Astrocyte of the spinal cord (primary cell): ENCODE data around the gene SPNS1.
"Not testable (repeated sequence)": the region's sequence is repeated elsewhere in the genome, so short reads cannot be mapped to it uniquely, and the experiment has no call there.

ENCODE experiments used
- DNase-seq: peaks from one replicate; pipeline ENCODE4 v3.0.0; 2011; ENCODE audit warnings: low read depth, low spot score
- H3K4me3 ChIP-seq: 2 replicates; pipeline ENCODE4 v1.5.1; 2011; ENCODE audit warnings: low read depth, mild to moderate bottlenecking, low read length, moderate library complexity
- CTCF ChIP-seq: IDR thresholded peaks from 2 replicates; pipeline ENCODE4 v1.5.1; 2012; ENCODE audit warnings: low read depth, mild to moderate bottlenecking, low read length, inconsistent platforms
- in situ Hi-C: cut with HindIII; loops from 2 replicates; pipeline ENCODE4 v1.10.0; 2017; ENCODE audit warnings: low sequenced_read_pairs

The SPNS1 gene, protein sequence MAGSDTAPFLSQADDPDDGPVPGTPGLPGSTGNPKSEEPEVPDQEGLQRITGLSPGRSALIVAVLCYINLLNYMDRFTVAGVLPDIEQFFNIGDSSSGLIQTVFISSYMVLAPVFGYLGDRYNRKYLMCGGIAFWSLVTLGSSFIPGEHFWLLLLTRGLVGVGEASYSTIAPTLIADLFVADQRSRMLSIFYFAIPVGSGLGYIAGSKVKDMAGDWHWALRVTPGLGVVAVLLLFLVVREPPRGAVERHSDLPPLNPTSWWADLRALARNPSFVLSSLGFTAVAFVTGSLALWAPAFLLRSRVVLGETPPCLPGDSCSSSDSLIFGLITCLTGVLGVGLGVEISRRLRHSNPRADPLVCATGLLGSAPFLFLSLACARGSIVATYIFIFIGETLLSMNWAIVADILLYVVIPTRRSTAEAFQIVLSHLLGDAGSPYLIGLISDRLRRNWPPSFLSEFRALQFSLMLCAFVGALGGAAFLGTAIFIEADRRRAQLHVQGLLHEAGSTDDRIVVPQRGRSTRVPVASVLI

DNA sequence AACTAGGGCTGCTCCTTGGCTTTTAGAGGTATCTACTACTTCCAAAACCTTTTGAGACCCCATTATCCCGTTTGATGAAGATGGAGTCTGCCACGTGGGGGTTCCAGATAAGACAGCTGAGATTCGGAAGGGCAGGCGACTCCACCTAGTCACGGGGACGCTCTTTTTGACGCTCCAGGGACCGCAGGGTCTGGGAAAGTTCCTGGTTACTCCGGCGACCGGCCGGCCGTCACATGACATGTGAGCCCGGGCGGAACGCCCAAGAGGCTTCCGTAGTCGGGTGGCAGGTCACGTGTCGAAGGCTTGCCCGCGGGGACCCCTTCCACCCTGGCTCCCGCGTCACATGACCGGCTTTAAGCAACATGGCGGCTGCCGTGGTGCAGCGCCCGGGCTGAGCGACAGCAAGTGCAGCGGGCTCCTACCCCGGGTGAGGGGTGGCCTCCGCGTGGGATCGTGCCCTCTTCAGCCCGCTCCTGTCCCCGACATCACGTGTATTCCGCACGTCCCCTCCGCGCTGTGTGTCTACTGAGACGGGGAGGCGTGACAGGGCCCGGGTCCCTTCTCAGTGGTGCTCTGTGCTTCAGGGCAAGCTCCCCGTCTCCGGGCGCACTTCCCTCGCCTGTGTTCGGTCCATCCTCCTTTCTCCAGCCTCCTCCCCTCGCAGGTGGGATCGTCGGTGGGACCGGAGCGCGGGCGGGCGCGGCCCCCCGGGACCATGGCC lies at the start of gene SPNS1:
Gene SPNS1 (plus strand): TSS at position 342 of the 721 bp plus-strand sequence. CDS start 374 bp downstream, at position 716.
- in situ Hi-C loops = no loop called here
- peak; percentile 97 for DNase-seq
- TF ChIP-seq CTCF = no peak
- H3K4me3 ChIP-seq = peak within 1 kb of the TSS; percentile 92

DNA sequence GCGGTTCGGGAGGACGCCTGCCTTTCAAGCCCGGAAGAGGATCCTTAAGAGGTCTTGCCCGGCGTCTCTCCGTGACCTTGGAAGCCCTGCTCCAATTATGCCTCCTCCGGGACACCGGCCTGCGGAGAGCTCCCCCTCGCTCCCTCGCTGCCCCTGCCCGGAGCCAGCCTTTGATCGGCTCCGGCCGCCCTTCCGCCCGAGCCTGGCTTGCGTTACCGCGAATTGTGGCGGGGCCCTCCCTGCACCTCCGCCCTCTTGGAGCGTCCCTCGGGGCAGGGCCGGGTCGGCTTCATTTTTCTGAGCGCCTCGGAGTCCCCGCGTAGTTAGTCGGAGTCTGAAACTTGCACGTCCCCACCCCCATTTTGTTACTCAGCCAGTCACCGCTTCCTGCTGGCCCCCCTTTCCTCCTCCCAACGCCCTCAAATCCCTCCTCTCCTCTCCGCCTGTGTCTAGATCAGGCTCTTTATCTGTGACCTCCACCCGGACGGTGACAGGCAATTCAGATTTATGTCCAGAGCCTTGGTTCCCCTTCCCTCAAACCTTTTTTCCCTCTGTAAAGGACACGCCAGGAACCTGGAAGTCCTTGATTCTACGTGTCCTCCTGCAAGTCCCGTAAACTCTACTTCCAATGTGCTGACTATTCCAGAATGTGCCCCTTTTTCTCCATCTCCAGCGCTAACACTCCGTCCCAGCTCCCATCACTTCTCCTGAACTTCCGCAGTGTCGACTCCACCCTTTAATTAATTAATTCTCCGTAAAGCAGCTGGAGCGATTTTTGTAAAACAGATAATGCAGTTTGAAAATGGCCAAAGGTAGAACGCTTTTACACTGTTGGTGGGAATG lies 49.0 kb upstream of the SPNS1 start:
- TF ChIP-seq CTCF = no peak
- in situ Hi-C loops = no loop called here
- peak overlapping the region; percentile 78 for H3K4me3 ChIP-seq
- DNase-seq = peak; percentile 77

GRCh38 chr16:28926284-28926683 lies 48.3 kb upstream of the SPNS1 start:
- H3K4me3 ChIP-seq, in situ Hi-C loops, DNase-seq: not testable (repeated sequence)

DNA sequence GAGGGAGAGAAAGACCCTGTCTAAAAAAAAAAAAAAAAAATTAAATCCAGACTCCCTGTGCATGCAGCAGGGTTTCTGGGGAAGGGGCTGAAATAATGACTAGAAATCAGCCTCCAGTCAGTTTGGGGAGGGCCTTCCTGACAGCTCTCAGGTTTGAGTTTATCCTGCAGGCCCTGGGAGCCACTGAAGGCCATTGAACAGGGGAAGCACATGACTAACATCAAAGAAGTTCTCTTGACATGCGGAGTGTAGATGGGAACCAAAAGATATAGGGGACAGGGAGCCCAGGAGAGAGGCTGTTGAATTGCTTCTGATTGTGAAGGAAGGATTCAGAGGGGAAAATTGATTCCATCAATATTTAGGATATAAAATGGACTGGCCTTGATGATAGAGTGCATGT lies 46.8 kb upstream of the SPNS1 start:
- no peak overlapping the region for H3K4me3 ChIP-seq
- no peak for DNase-seq
- TF ChIP-seq CTCF = no peak
- in situ Hi-C loops = no loop called here

- DNase-seq = no peak
- no peak overlapping the region for H3K4me3 ChIP-seq
- in situ Hi-C loops = no loop called here
- TF ChIP-seq CTCF = no peak
Measured at GRCh38 chr16:28930203-28930602, 44.4 kb upstream of the SPNS1 start.

DNA sequence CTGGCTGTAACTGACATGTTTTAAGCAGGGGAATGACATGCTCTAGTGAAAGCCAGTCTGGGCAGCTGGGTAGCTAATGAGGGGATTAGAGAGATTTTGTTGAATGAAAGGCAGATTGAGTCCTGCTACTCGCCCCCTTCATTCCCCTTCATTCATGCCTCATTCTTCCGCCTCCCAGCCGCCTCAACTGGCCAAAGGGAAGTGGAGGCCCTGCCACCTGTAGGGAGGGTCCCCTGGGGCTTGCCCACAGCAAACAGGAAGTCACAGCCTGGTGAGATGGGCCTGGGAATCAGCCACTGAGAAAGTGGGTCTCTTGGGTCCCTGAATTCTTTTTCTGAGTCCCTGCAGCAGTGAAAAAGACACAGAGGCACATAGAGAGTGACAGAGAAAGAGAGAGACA lies 43.9 kb upstream of the SPNS1 start:
- no peak for DNase-seq
- no peak for TF ChIP-seq CTCF
- H3K4me3 ChIP-seq = no peak overlapping the region
- in situ Hi-C loops = no loop called here
